GM04504 (cell line): ENCODE data around the gene IGSF3.
"Not testable (repeated sequence)": the region's sequence is repeated elsewhere in the genome, so short reads cannot be mapped to it uniquely, and the experiment has no call there.

Experiments
- DNase-seq: peaks from one replicate; pipeline ENCODE4 v3.0.0-alpha.2; 2012; ENCODE audit warnings: low read depth

Gene IGSF3

DNA sequence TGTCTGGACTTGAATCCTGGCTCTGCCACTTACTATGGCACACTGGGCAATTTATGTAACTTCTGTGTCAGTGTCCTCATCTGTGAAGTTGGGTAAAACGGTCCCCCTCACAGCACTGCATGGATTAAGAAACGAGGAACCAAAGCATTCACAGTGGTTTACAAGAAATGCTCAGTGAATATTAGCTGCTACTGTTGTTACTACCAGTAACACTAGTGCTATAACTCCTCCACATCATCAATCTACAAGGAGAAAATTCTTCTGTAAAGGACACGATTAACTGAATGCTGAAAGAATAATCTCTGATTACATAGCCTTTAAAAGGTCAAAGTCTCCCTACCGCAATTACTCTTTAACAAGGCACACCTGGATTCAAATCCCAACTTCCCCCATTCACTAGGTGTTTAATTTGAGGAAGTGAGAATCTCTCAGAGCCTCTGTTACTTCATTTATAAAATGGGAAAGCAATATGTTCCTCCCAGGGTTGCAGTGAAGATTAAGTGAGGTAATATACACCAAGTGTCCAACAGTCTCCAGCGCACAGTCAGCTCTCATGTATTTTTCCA, 70.7 kb downstream of the IGSF3 start:
- DNase-seq: not testable (repeated sequence)

DNA sequence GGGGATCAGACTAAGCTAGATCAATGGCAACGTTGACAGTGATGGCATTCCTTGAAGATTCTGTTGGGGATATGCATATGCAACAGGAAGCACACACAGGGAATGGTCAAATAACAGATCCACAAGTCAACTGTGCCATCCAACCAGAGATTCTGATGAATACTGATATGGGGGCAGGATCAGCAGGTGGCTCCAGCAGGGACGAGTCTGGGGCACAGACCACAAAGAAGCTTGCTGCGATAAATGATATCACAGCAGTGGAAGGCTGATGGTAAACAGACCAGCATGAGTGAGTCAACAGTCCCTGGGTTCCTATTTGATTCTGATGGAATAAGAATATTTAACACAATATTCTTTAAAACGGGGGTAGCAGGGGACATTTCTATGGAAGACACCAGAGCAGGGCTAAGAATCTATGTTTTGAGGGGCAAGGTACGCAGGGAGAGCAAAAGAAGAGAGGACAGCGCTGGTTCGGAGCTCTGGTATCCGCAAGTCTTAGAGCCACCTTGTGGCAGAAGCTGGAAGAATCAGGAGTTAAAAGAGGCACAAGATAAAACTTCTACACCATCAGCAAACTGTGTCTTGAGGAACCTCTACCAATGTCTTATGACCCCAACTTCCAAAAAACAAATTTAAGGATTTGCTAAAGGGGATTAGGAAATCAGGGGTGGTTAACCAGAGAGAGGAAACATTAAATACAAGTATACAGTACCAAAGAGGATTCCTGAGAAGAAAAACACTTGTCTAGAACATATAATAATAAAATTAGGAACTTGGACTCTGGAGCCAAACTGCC, 71.4 kb downstream of the IGSF3 start:
- not testable (repeated sequence) for DNase-seq

GRCh38 chr1:116595065-116595840, 72.3 kb downstream of the IGSF3 start:
- DNase-seq: not testable (repeated sequence)

- not testable (repeated sequence) for DNase-seq
Observed at GRCh38 chr1:116593977-116594376, 73.6 kb downstream of the IGSF3 start.

DNA sequence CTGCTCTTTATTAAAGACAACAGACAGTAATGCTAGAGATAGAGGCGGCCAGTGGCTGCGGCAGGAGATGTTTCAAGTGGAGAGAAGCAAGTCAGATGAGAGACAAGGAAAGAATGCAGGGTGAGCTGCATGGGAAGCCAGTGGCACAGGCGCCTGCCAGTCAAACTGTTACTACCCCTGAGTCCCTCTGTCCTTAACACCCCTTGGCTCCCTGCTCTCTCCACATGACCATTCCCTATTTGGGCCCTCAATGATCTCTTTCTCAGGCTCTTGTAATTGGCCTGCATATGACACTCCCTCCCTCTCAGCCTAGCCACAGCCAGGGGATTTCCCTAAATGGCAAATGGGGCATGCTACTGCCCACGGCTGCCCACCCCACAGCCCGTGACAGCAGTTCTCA, 74.1 kb downstream of the IGSF3 start:
- DNase-seq: not testable (repeated sequence)

DNA sequence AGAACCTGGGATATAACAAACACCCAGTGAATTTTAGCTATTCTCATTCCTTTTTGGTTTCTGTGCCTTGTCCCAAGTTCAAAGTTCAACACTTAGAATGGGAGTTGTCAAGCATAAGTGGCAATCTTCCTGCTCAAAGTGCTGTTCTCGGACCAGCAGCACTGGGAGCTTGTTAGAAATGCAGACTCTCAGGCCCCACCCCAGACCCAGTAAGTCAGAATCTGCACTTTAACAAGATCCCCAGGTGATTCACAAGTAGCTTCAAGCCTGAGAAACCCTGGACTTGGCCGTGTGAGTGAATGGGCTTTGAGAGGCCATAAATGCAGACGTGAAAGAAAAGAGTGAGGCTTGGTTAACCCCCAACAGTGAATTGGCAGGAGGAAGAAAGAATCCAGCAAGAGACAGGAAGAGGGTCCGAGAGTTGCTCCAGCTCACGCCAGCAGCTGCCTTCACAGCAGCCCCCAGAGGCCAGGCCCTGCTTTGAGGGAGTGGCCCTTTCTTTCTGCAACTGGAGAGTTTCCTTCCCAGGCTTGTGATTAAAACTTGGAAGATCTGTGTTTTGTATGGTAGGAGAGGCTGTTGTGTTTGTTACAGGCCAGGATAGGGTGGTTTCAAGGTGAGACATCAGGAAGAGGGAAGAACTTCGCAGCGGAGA, 75.5 kb downstream of the IGSF3 start:
- DNase-seq: not testable (repeated sequence)

DNA sequence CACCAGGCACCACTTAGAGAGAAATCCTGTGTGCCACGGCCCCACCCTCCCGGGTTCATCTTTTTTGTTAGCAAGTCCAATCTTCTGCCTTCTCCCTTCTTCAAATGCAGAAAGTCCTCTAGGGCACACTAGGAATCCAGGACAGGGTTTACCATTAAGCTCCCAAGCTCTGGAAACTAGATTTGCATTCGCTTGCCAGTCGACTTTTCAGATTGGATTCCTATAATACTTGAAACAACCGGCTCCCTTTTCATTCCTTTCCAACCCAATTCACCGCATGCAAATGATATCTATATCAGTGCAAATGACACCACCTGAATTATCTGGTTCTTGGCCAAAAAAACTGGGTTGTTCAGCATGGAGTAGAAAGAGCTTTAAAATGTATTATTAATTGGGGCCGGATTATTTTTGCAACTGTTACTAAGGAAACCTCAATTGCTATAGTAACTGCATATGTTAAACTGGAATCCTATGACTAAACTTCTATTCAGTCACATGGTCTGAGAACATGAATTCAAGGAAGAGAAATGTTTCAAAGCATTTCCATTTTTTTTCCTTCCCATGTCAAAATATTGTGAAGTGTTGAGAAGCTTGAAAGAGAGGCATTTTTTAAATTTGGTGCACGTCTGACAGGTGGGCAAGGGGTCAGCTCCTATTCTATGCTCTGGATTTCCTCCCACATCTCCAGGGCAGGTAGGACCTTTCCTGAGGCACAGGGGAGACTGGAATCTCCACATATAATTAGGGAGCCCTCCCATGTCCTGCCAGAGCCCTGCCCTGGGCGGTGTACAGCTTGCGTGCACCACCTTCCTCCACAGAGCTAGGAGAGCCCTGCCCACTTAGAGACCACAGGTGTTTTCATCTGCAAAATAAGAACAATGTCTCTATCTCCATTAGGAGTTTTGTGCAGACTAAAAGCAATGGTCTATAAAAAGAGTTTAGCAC, 76.3 kb downstream of the IGSF3 start:
- not testable (repeated sequence) for DNase-seq

- not testable (repeated sequence) for DNase-seq
Observed at GRCh38 chr1:116590359-116591005, 77.1 kb downstream of the IGSF3 start.

DNA sequence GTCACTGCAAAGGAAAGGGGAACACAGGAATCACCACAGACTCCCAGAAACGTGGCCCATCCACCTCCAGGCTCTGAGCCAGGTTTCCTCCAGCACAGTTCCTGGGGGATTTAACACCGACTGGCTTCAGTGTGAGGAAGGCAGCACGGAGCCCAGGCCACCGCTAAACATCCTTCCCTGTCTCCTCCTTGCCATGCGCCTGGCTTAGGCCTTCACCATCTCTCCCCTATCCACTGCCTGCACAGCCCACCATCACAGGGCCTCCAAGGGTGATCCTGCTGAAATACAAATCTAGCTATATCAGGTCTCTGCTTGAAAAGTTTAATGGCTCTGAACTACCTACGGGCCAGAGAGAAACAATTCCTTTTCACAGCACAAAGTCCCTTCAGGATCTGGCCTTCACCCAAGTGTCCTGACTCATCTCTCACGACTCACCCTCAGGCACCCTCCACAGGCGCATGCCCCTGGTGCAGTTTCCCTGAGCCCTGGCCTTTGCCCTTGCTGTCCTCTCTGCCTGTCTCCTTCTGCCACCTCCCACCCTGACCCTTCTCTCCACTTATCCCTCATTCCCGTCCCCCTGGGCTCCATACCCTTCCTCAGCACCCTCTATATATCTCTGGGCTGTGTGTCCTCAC, 78.3 kb downstream of the IGSF3 start:
- not testable (repeated sequence) for DNase-seq

GRCh38 chr1:116587501-116588227, 79.9 kb downstream of the IGSF3 start:
- no peak for DNase-seq

GRCh38 chr1:116586741-116587143, 80.8 kb downstream of the IGSF3 start:
- no peak for DNase-seq

DNA sequence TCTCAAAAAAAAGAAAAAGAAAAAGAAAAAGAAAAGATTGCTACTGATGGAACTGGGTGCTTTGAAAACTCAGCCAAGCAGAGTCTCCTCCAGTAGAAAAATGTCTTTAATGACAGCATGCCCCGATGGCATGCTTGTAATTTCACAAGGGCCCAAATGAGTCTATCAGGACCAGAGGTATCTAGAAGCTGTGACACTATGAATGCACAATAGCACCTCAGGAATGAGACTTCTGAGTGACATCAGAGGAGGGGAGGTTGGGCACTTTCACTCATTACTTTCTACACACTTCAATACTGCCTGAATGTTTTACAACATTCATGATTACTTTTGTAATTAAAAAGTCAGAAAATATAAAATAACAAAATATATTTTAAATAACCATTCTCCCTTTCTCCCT, 81.6 kb downstream of the IGSF3 start:
- no peak for DNase-seq

- no peak for DNase-seq
Observed at GRCh38 chr1:116581323-116581885, 86.1 kb downstream of the IGSF3 start.

- DNase-seq: no peak
Observed at GRCh38 chr1:116580446-116581322, 86.8 kb downstream of the IGSF3 start.

- DNase-seq: no peak
Observed at GRCh38 chr1:116579259-116579875, 88.2 kb downstream of the IGSF3 start.

DNA sequence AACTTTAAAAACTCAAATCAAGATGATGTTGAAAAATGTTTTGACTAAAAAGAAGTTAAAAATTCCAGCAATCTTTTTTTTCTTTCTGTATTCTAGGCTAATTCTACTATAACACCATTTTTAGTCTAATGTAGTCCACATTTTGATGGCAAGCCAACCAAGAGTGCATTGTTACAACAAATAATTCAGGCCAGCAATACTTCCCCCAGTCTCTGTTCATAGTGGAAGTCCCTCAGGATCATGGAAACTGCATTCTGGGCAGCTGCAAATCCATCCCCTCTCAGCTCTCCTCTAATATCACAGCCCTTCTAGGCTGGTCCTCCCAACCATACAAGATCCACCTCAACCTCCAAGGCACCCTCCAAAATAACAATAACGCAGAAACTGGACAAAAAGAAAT, 89.0 kb downstream of the IGSF3 start:
- no peak for DNase-seq

- DNase-seq: no peak
Observed at GRCh38 chr1:116577759-116578314, 89.7 kb downstream of the IGSF3 start.
